Stimulated activated effector memory CD8-positive, alpha-beta T cell treated with anti-CD3 and anti-CD28 coated beads, Interleukin-12 subunit alpha, Interleukin-12 subunit beta, amount 100 ng/mL, for 72 hours (primary cell): Measurements from ENCODE around the gene FCHO1.
A peak's percentile ranks its signal among the peaks of the same experiment; 100 is the strongest.

Experiments
- ATAC-seq: fragments of 150-1000 bp; cut with Tn5 transposase; 2 replicates; pipeline ENCODE4 v1.10.0; 2021
- DNase-seq, 2 donors: peaks; one replicate each; pipeline ENCODE4 v3.0.0; 2021 to 2022; ENCODE audit warnings: low spot score in 2 of 2
- H3K27ac Mint-ChIP-seq: one replicate; pipeline ENCODE4 v1.8.0; 2022; ENCODE audit warnings: mild to moderate bottlenecking, mixed read lengths
- H3K36me3 Mint-ChIP-seq: one replicate; pipeline ENCODE4 v1.8.0; 2022; ENCODE audit warnings: mild to moderate bottlenecking, mixed read lengths
- H3K4me1 Mint-ChIP-seq: one replicate; pipeline ENCODE4 v1.8.0; 2022; ENCODE audit warnings: mixed read lengths
- H3K4me3 Mint-ChIP-seq: one replicate; pipeline ENCODE4 v1.8.0; 2022; ENCODE audit warnings: mild to moderate bottlenecking, mixed read lengths
- H3K9me3 Mint-ChIP-seq: one replicate; pipeline ENCODE4 v1.8.0; 2022; ENCODE audit warnings: mixed read lengths

Gene FCHO1

GRCh38 chr19:17836530-17836929 is 85.3 kb downstream of the FCHO1 start:
- ATAC-seq: no peak
- peaks cover 100% of the 10 kb centered on the region for H3K36me3 Mint-ChIP-seq

GRCh38 chr19:17837972-17838371 is 86.7 kb downstream of the FCHO1 start:
- Mint-ChIP-seq H3K4me1 (peaks cover 35% of the 10 kb centered on the region), H3K36me3 (peaks cover 100% of the 10 kb centered on the region), H3K27ac (peak overlapping the region; percentile 61), H3K9me3 (no peaks in the 10 kb centered on the region), H3K4me3 (no peak overlapping the region)
- ATAC-seq: no peak
- no peak for DNase-seq

More at GRCh38 chr19:17836530-17836929, 85.3 kb downstream of the FCHO1 start:
- no peaks in the 10 kb centered on the region for H3K9me3 Mint-ChIP-seq
- DNase-seq: no peak
- peak overlapping the region; percentile 74 for H3K27ac Mint-ChIP-seq
- H3K4me3 Mint-ChIP-seq: no peak overlapping the region
- peaks cover 35% of the 10 kb centered on the region for H3K4me1 Mint-ChIP-seq
